Neural progenitor cell (in vitro differentiated cells): ENCODE data around the gene SRCIN1. TPM values are rescaled to one million over a fixed set of nuclear protein-coding genes. Genes with fewer than 3 reads are reported as not detected.

Experiments
- DNase-seq: peaks from one replicate; pipeline ENCODE4 v3.0.0-alpha.2; 2016; ENCODE audit warnings: low spot score
- H2AFZ ChIP-seq: fragments of 200-600 bp; sonication (generic); replicated peaks from 2 replicates; pipeline ENCODE4 v1.6.1; 2016; ENCODE audit warnings: antibody characterized with exemption
- H3F3A ChIP-seq: fragments of 200-600 bp; sonication (generic); 2 replicates; pipeline ENCODE4 v1.6.1; 2016; ENCODE audit warnings: antibody characterized with exemption, low read depth
- H3K27ac ChIP-seq: fragments of 200-600 bp; sonication (generic); 2 replicates; pipeline ENCODE4 v1.5.1; 2016; ENCODE audit warnings: mild to moderate bottlenecking
- H3K27me3 ChIP-seq: fragments of 200-600 bp; sonication (generic); 2 replicates; pipeline ENCODE4 v1.6.1; 2016; ENCODE audit warnings: mild to moderate bottlenecking, moderate library complexity
- H3K36me3 ChIP-seq: fragments of 200-600 bp; sonication (generic); 2 replicates; pipeline ENCODE4 v1.5.1; 2016
- H3K4me1 ChIP-seq: fragments of 200-600 bp; sonication (generic); 2 replicates; pipeline ENCODE4 v1.6.1; 2016; ENCODE audit warnings: mixed run types
- H3K4me2 ChIP-seq: fragments of 200-600 bp; sonication (generic); 2 replicates; pipeline ENCODE4 v1.6.1; 2016
- H3K4me3 ChIP-seq: fragments of 200-600 bp; sonication (generic); 2 replicates; pipeline ENCODE4 v1.5.1; 2016
- H3K79me2 ChIP-seq: fragments of 200-600 bp; sonication (generic); 2 replicates; pipeline ENCODE4 v1.6.1; 2016; ENCODE audit warnings: low read depth
- H3K9ac ChIP-seq: fragments of 200-600 bp; sonication (generic); 2 replicates; pipeline ENCODE4 v1.6.1; 2016
- H3K9me3 ChIP-seq: fragments of 200-600 bp; sonication (generic); 2 replicates; pipeline ENCODE4 v1.5.1; 2016; ENCODE audit warnings: low read depth
- H4K20me1 ChIP-seq: fragments of 200-600 bp; sonication (generic); 2 replicates; pipeline ENCODE4 v1.6.1; 2016; ENCODE audit warnings: low read depth
- H3K27ac Mint-ChIP-seq: 3 replicates; pipeline ENCODE4 v1.8.0; 2021; ENCODE audit warnings: mixed read lengths
- H3K27me3 Mint-ChIP-seq: 2 replicates; pipeline ENCODE4 v1.8.0; 2022; ENCODE audit warnings: low read depth, mild to moderate bottlenecking, inconsistent platforms, moderate library complexity, mixed read lengths; ENCODE audit not compliant: insufficient read depth
- H3K36me3 Mint-ChIP-seq: 3 replicates; pipeline ENCODE4 v1.8.0; 2021; ENCODE audit warnings: mixed read lengths
- H3K4me1 Mint-ChIP-seq: 3 replicates; pipeline ENCODE4 v1.8.0; 2021; ENCODE audit warnings: mixed read lengths
- H3K4me3 Mint-ChIP-seq: 3 replicates; pipeline ENCODE4 v1.8.0; 2021; ENCODE audit warnings: mild to moderate bottlenecking, moderate library complexity, mixed read lengths
- H3K9me3 Mint-ChIP-seq: 3 replicates; pipeline ENCODE4 v1.8.0; 2020; ENCODE audit warnings: mixed read lengths
- CTCF ChIP-seq: fragments of 200-600 bp; sonication (generic); IDR thresholded peaks from 2 replicates; pipeline ENCODE4 v1.5.1; 2017; ENCODE audit warnings: antibody characterized with exemption, mild to moderate bottlenecking
- EZH2 ChIP-seq: fragments of 200-600 bp; sonication (generic); IDR thresholded peaks from 2 replicates; pipeline ENCODE4 v1.6.1; 2017; ENCODE audit warnings: antibody characterized with exemption, mild to moderate bottlenecking, moderate library complexity
- EZH2phosphoT487 ChIP-seq: fragments of 200-600 bp; sonication (generic); IDR thresholded peaks from 2 replicates; pipeline ENCODE4 v1.6.1; 2017; ENCODE audit warnings: antibody characterized with exemption
- total RNA-seq: library from RNA; depleted of rRNA; stranded (reverse); fragments of >200 nt; gene quantifications from 2 replicates; pipeline ENCODE4 v1.2.3, GENCODE V29; 2015; ENCODE audit warnings: low replicate concordance

SRCIN1 gene
- total RNA-seq, 1 donor from 2014 or later = 3.8 TPM

GRCh38 chr17:38574712-38575111 lies 31.0 kb downstream of the SRCIN1 start:
- Histone ChIP-seq H3K4me1 (peaks cover 43% of the 10 kb centered on the region), H3K9me3 (no peaks in the 10 kb centered on the region), H3K27ac (no peak overlapping the region), H3F3A (peaks cover 59% of the 10 kb centered on the region), H2AFZ (no peak overlapping the region), H3K4me3 (no peak overlapping the region), H3K9ac (no peak overlapping the region), H3K27me3 (peaks cover 94% of the 10 kb centered on the region), H4K20me1 (peaks cover 92% of the 10 kb centered on the region), H3K36me3 (no peaks in the 10 kb centered on the region), H3K79me2 (no peaks in the 10 kb centered on the region), H3K4me2 (no peak overlapping the region)
- Mint-ChIP-seq H3K4me1 (peaks cover 33% of the 10 kb centered on the region), H3K9me3 (no peaks in the 10 kb centered on the region), H3K27ac (no peak overlapping the region), H3K4me3 (no peak overlapping the region), H3K36me3 (no peaks in the 10 kb centered on the region), H3K27me3 (peaks cover 52% of the 10 kb centered on the region)
- no peak for DNase-seq
- no peak for TF ChIP-seq CTCF
- TF ChIP-seq EZH2phosphoT487 = no peak
- TF ChIP-seq EZH2 = no peak

- peaks cover 42% of the 10 kb centered on the region for H3K27me3 Mint-ChIP-seq
- peak overlapping the region; percentile 76 for H3K4me3 Mint-ChIP-seq
- peaks cover 33% of the 10 kb centered on the region for H3K4me1 Mint-ChIP-seq
- Histone ChIP-seq H3F3A (peaks cover 43% of the 10 kb centered on the region), H2AFZ (no peak overlapping the region), H3K9ac (no peak overlapping the region), H3K9me3 (no peaks in the 10 kb centered on the region), H3K4me2 (peak overlapping the region; percentile 100), H3K4me3 (peak overlapping the region; percentile 72), H3K4me1 (peaks cover 24% of the 10 kb centered on the region), H3K27ac (no peak overlapping the region), H3K79me2 (no peaks in the 10 kb centered on the region), H3K36me3 (no peaks in the 10 kb centered on the region), H4K20me1 (peaks cover 93% of the 10 kb centered on the region), H3K27me3 (peaks cover 93% of the 10 kb centered on the region)
- TF ChIP-seq CTCF (peak; percentile 27), EZH2 (no peak), EZH2phosphoT487 (no peak)
- peak; percentile 94 for DNase-seq
- H3K27ac Mint-ChIP-seq = no peak overlapping the region
- H3K36me3 Mint-ChIP-seq = no peaks in the 10 kb centered on the region
- H3K9me3 Mint-ChIP-seq = no peaks in the 10 kb centered on the region
These were observed 32.9 kb downstream of the SRCIN1 start for GRCh38 chr17:38572669-38573365.

GRCh38 chr17:38571833-38572668 lies 33.7 kb downstream of the SRCIN1 start:
- H3K79me2 ChIP-seq = no peaks in the 10 kb centered on the region
- no peak for TF ChIP-seq CTCF
- TF ChIP-seq EZH2 = peak; percentile 37
- H3K4me1 Mint-ChIP-seq = peaks cover 29% of the 10 kb centered on the region

More at GRCh38 chr17:38571833-38572668, 33.7 kb downstream of the SRCIN1 start:
- Mint-ChIP-seq H3K27ac (no peak overlapping the region), H3K27me3 (peaks cover 37% of the 10 kb centered on the region), H3K4me3 (peak overlapping the region; percentile 80), H3K9me3 (no peaks in the 10 kb centered on the region), H3K36me3 (no peaks in the 10 kb centered on the region)
- peaks cover 93% of the 10 kb centered on the region for H3K27me3 ChIP-seq
- H3K36me3 ChIP-seq = no peaks in the 10 kb centered on the region
- no peak overlapping the region for H2AFZ ChIP-seq
- H3K4me3 ChIP-seq = peak overlapping the region; percentile 72
- no peak overlapping the region for H3K9ac ChIP-seq
- DNase-seq = peak; percentile 54
- peak overlapping the region; percentile 100 for H3K4me2 ChIP-seq
- H3K4me1 ChIP-seq = peaks cover 17% of the 10 kb centered on the region
- H4K20me1 ChIP-seq = peaks cover 93% of the 10 kb centered on the region
- H3F3A ChIP-seq = peaks cover 35% of the 10 kb centered on the region
- H3K9me3 ChIP-seq = no peaks in the 10 kb centered on the region
- no peak overlapping the region for H3K27ac ChIP-seq
